ENCODE results near the gene APCDD1L.

GRCh38 chr20:58511364-58511763 lies 3.8 kb downstream of the APCDD1L start:
- TF ChIP-seq CTCF (IDR thresholded peaks at IDR 0.05) (no peak), EP300 (IDR thresholded peaks at IDR 0.05) (no peak), POLR2A (IDR thresholded peaks at IDR 0.05) (no peak)
